ENCODE results near the gene CCDC146. TPM values are rescaled to one million over a fixed set of nuclear protein-coding genes. Genes with fewer than 3 reads are reported as not detected.
"Not testable (repeated sequence)": the region's sequence is repeated elsewhere in the genome, so short reads cannot be mapped to it uniquely, and the experiment has no call there.

CCDC146 gene
- total and polyA plus RNA-seq, 12 donors: 1.7 to 10.8 (median 7.0) TPM

DNA sequence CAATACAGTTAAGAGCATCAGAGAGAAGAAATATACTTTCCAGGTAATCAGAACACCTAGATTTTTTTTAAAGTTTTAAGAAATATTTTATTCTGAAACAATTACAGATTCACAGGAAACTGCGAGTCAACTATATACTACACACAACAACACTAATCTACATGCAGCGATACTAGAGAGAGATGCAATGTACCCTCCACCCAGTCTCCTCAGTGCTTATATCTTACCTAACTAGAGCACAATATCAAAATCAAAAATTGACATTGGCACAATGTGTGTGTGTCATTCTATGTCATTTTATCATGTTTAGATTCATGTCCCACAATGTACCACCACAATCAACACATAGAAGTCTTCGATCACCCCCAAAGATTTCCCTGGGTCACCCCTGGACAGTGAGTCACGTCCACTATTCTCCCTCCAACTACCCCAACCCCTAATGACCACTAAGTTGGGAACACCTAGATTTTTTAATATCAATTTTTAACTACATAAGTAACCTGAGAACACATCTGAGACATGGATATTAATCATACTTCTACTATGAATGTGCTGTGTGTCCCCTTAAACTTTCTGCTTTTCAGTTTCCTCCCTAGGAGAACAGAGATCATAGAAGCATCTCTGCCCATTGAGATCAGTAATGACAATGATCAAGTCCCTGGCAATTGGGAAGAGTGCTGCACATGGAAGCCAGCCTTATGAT, 207.2 kb downstream of the CCDC146 start:
- ATAC-seq: no peak
- no peaks in the 10 kb centered on the region for H3K9me3 ChIP-seq
- intact Hi-C loops (cut with DNase I): loop anchor here in 9 of 10 donors (5.0 to 10.0 kb wide), 8 partner anchors 72 to 207 kb away; partner anchors contain the start of gene CCDC146 (in 4 of the 9)
- H3K4me3 ChIP-seq: no peak overlapping the region
- H3K36me3 ChIP-seq: peaks cover 0 to 13% (median 0%) of the 10 kb centered on the region in 9 donors
- 95 to 99% methylated on average over 4 of the region's 4 CpGs for WGBS, 2 donors
- H3K4me1 ChIP-seq: peaks cover 11 to 57% (median 51%) of the 10 kb centered on the region in 9 donors
- H3K27me3 ChIP-seq: no peaks in the 10 kb centered on the region
- DNase-seq: no peak
- TF ChIP-seq, protein P1, sequence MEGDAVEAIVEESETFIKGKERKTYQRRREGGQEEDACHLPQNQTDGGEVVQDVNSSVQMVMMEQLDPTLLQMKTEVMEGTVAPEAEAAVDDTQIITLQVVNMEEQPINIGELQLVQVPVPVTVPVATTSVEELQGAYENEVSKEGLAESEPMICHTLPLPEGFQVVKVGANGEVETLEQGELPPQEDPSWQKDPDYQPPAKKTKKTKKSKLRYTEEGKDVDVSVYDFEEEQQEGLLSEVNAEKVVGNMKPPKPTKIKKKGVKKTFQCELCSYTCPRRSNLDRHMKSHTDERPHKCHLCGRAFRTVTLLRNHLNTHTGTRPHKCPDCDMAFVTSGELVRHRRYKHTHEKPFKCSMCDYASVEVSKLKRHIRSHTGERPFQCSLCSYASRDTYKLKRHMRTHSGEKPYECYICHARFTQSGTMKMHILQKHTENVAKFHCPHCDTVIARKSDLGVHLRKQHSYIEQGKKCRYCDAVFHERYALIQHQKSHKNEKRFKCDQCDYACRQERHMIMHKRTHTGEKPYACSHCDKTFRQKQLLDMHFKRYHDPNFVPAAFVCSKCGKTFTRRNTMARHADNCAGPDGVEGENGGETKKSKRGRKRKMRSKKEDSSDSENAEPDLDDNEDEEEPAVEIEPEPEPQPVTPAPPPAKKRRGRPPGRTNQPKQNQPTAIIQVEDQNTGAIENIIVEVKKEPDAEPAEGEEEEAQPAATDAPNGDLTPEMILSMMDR (IDR thresholded peaks at IDR 0.05): no peak
- peak overlapping the region in 9 of 10 donors; percentile 20 to 85 (median 62) for H3K27ac ChIP-seq

DNA sequence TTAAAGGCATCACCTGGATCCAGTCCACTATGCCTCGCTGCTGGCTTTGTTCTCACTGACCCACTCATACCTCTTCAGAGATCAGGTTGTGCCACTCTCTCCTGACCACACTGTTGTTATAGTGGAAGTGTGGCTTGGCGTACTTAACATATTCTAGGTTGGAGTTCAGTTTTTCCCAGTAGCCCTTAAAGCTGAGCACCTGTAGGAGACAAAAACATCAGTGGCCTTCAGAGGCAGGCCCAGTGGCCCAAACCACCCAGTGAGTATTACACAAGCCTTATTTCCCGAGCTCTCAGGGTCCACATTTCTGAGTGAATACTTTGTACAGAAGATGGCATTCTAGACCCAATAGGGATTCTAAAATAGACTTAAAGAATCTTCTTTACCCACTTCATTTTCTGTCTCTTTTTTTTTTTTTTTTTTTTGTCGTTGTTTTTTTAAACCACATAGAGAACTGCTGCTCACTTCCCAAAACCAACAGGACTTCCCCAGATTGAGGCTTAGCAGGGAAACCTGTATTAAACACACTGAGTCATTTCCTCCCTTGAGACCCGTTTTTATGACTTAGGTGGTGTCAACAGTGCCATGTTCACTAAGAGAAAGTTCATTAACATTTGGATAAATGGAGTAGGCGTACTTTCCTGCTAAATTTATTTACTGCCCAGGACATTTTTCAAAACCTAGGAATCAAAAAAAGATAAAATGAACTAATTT, 207.9 kb downstream of the CCDC146 start:
- Histone ChIP-seq H3K9me3 (no peaks in the 10 kb centered on the region), H3K27me3 (no peaks in the 10 kb centered on the region), H3K36me3 (peaks cover 0 to 13% (median 0%) of the 10 kb centered on the region in 9 donors), H3K4me3 (no peak overlapping the region), H3K27ac (peak overlapping the region in 9 of 10 donors; percentile 20 to 85 (median 62)), H3K4me1 (peaks cover 11 to 57% (median 51%) of the 10 kb centered on the region in 9 donors)
- DNase-seq (peak in 1 of 2 donors; percentile 50), ATAC-seq (peak in 6 of 8 donors; percentile 23 to 73 (median 58))
- TF ChIP-seq, protein P1 (IDR thresholded peaks at IDR 0.05): no peak
- WGBS, 2 donors: 69 to 86% methylated on average over 6 of the region's 6 CpGs
- intact Hi-C loops (cut with DNase I): loop anchor here in 7 of 10 donors (5.0 to 10.0 kb wide), 6 partner anchors 73 to 208 kb away; partner anchors contain the start of gene CCDC146 (in 2 of the 7)

DNA sequence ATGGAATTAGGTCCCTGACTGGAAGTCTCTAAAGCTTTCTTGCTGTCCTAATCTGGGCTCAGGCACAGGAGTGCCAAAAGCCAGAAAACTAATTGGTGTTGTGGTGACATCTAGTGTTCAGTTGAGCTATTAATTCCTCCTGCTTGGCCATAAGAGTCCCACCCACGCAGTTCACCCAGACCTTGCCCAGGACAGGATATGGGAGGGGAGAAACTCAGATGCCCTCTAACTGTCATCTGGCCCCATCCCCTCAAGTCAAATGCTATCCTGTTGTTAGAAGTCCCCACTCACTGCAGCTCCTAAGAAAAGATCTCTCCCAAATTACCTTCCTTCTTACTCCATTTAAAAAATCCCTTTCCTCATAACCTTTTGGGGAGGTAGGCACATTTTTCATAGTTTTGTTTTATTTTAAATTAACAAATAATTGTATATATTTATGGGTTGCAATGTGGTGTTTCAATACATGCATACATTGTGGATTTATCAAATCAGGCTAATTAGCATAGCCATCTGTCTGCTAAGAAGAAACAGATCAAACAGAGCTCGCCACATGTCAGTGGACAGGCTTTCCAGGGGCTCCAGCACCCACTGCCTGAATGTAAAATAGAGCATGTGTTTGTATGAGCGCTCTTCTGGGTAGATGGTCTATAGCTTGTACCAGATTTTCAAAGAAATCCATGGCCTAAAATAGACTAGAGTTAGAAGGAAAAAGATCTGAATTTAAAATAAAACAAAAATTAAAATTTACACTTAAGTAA, 209.7 kb downstream of the CCDC146 start:
- Histone ChIP-seq H3K9me3 (no peaks in the 10 kb centered on the region), H3K4me1 (peaks cover 11 to 68% (median 49%) of the 10 kb centered on the region in 9 donors), H3K36me3 (peaks cover 0 to 5% (median 0%) of the 10 kb centered on the region in 9 donors), H3K27me3 (no peaks in the 10 kb centered on the region), H3K27ac (peak overlapping the region in 2 of 10 donors; percentile 2 to 3), H3K4me3 (no peak overlapping the region)
- DNase-seq (peak; percentile 27 to 85), ATAC-seq (peak; percentile 89 to 96 (median 92))
- intact Hi-C loops (cut with DNase I): loop anchor here in 7 of 10 donors (5.0 to 10.0 kb wide), 6 partner anchors 75 to 210 kb away; partner anchors contain the start of gene CCDC146 (in 2 of the 7)
- TF ChIP-seq, protein P1 (IDR thresholded peaks at IDR 0.05): peak; percentile 54 to 85 (median 73)
- 56 to 62% methylated on average over 3 of the region's 3 CpGs for WGBS, 2 donors

DNA sequence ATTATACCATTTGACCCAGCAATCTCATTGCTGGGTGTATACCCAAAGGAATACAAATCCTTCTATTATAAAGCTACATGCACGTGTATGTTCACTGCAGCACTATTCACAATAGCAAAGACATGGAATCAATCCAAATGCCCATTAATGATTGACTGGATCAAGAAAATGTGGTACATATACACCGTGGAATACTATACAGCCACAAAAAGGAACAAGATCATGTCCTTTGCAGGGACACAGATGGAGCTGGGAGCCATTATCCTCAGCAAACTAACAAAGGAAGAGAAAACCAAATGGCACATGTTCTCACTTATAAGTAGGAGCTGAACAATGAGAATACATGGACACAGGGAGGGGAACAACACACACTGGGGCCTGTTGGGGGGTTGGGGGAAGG, 211.6 kb downstream of the CCDC146 start:
- not testable (repeated sequence) for H3K27ac ChIP-seq, ATAC-seq, H3K27me3 ChIP-seq, H3K9me3 ChIP-seq, DNase-seq, H3K4me3 ChIP-seq, H3K36me3 ChIP-seq
- 90 to 97% methylated on average over 2 of the region's 2 CpGs for WGBS, 2 donors
- intact Hi-C loops (cut with DNase I): loop anchor here in 7 of 10 donors (5.0 to 10.0 kb wide), 6 partner anchors 77 to 212 kb away; partner anchors contain the start of gene CCDC146 (in 2 of the 7)
- peaks cover 1 to 68% (median 48%) of the 10 kb centered on the region in 9 donors for H3K4me1 ChIP-seq

Measured in heart right ventricle (tissue), 16 donors.